Keratinocyte (primary cell): Measurements from ENCODE around the gene METTL8.

Source experiments
- CTCF ChIP-seq, 3 experiments: IDR thresholded peaks in 1 of 3; conservative IDR thresholded peaks in 1 of 3; optimal IDR thresholded peaks in 1 of 3; 2 replicates in 2 of 3; 3 replicates in 1 of 3; pipeline versions ENCODE3 to v1.5.1; 2011; ENCODE audit warnings: low read length in 3 of 3, mild to moderate bottlenecking in 3 of 3, moderate library complexity in 2 of 3, control low read depth in 1 of 3, inconsistent platforms in 1 of 3; ENCODE audit not compliant: insufficient read depth in 2 of 3; ENCODE audit errors: extremely low read depth in 1 of 3
- EZH2 ChIP-seq: IDR thresholded peaks from one replicate; pipeline ENCODE4 v1.6.1; 2012; ENCODE audit warnings: inconsistent platforms, mild to moderate bottlenecking, low read length, moderate library complexity

DNA sequence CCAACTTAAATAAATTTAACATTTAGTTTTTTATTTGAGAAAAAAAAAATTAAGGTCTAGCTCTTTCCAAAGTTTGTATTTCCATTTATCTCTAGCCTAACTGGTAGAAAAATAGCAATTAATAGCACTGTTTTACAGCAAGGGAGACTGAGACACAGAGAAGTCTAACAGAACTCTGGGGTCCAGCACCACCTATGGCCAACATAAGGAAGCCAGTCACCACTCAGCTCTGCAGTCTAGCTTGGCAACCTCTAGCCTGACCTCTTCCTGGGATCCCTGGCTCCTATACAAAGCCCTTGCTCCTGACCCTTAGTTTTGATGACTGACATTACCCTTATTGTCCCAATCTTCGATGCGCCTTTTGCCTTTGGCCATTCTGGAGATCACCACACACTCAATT, 159.0 kb downstream of the METTL8 start:
- TF ChIP-seq CTCF (optimal IDR thresholded peaks at IDR 0.05 in 1 of 3, IDR thresholded peaks at IDR 0.05 in 1 of 3, conservative IDR thresholded peaks at IDR 0.05 in 1 of 3; ENCODE audit: extremely low read depth in 1 of 3, insufficient read depth in 2 of 3, low read length in 3 of 3) (no peak), EZH2 (no peak)
